K562 (cell line): Measurements from ENCODE around the gene ZNF687. TPM values are rescaled to one million over a fixed set of nuclear protein-coding genes. Genes with fewer than 3 reads are reported as not detected.

Experiments
- ETV6 ChIP-seq, 3 experiments: fragments of 150-350 bp in 1 of 3; sonication (generic) in 1 of 3; formaldehyde crosslinking in 1 of 3; IDR thresholded peaks; 2 replicates each; pipeline versions ENCODE4 v1.6.1 to v1.8.0; 2014 to 2022; ENCODE audit warnings: borderline replicate concordance in 2 of 3, low read depth in 2 of 3, antibody characterized with exemption in 1 of 3, low read length in 1 of 3, mild to moderate bottlenecking in 1 of 3, missing genetic modification reagents in 1 of 3
- ILF3 ChIP-seq: fragments of 450-650 bp; IDR thresholded peaks from 2 replicates; pipeline ENCODE4 v1.6.1; 2018; ENCODE audit warnings: antibody characterized with exemption, mild to moderate bottlenecking, moderate library complexity, borderline replicate concordance
- TCF3 ChIP-seq: sonication (generic); formaldehyde crosslinking; IDR thresholded peaks from 2 replicates; pipeline ENCODE4 v1.4.0; 2020; ENCODE audit warnings: mild to moderate bottlenecking, missing genetic modification reagents
- XRCC5 ChIP-seq: fragments of 200-400 bp; formaldehyde crosslinking; IDR thresholded peaks from 2 replicates; pipeline ENCODE4 v1.6.1; 2017; ENCODE audit warnings: low read depth, mild to moderate bottlenecking, low read length
- ZBTB1 ChIP-seq: sonication (generic); formaldehyde crosslinking; IDR thresholded peaks from 2 replicates; pipeline ENCODE4 v1.8.1; 2023; ENCODE audit warnings: missing genetic modification reagents, low read depth, mild to moderate bottlenecking, borderline replicate concordance
- polyA plus RNA-seq, 8 experiments: library from polyadenylated mRNA; depleted of rRNA in 4 of 8; stranded (reverse) in 5 of 8; unstranded in 3 of 8; fragments of >200 nt; fragmentation: Nextera tagmentation in 2 of 8; fragmentation: Illumina TruSeq in 1 of 8; extraction: Ambion mirVana in 2 of 8; extraction: Trizol in 1 of 8; gene quantifications; 2 replicates each; pipeline versions ENCODE4 v1.2.1 to v1.2.3, GENCODE V29; 2011 to 2014; ENCODE audit warnings: inconsistent platforms in 1 of 8, missing spikeins in 1 of 8
- total RNA-seq, 7 experiments: library from RNA; depleted of rRNA in 6 of 7; stranded (reverse); fragments of >200 nt in 6 of 7; fragmentation: Illumina TruSeq in 2 of 7; extraction: Trizol in 2 of 7; gene quantifications; 2 replicates each; pipeline versions ENCODE4 v1.2.1 to v1.2.3, GENCODE V29; 2011 to 2021; ENCODE audit warnings: low replicate concordance in 1 of 7
- TF ChIP-seq, protein P1 (sequence below), 2 experiments: fragments of 450-650 bp; formaldehyde crosslinking in 1 of 2; IDR thresholded peaks; 2 replicates each; pipeline versions ENCODE4 v1.4.0 to v1.6.1; 2014 to 2020; ENCODE audit warnings: mild to moderate bottlenecking in 2 of 2, borderline replicate concordance in 1 of 2, low read depth in 1 of 2
- TF ChIP-seq, protein P2 (sequence below): fragments of 450-650 bp; IDR thresholded peaks from 2 replicates; pipeline ENCODE4 v1.6.1; 2016

Gene ZNF687
- total and polyA plus RNA-seq, 9 of the 15 experiments (the other 6 are each of a cell fraction or from before 2014, with no cell fraction given) = 0.13 to 26.4 (median 10.6) TPM

DNA sequence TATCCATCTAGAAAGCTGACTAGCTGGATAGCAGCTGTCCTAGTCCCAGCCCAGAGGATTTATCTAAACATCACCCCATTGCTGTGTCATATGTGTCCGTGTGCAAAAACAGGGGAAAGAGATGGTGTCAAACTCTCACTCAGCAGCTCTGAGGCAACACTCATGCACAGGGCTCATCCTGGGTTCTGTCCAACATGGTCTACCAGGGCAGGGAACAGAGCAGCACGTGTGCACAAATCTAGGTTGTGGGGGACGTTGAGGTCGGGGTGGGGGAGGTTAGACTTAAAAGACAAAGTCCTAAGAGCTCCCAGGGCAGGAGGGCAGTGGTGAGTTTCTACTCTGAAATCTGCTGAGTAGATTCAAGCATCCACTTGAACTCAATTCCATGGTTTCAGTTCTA is 28.9 kb downstream of the ZNF687 start (continued):
- TF ChIP-seq, protein P1, sequence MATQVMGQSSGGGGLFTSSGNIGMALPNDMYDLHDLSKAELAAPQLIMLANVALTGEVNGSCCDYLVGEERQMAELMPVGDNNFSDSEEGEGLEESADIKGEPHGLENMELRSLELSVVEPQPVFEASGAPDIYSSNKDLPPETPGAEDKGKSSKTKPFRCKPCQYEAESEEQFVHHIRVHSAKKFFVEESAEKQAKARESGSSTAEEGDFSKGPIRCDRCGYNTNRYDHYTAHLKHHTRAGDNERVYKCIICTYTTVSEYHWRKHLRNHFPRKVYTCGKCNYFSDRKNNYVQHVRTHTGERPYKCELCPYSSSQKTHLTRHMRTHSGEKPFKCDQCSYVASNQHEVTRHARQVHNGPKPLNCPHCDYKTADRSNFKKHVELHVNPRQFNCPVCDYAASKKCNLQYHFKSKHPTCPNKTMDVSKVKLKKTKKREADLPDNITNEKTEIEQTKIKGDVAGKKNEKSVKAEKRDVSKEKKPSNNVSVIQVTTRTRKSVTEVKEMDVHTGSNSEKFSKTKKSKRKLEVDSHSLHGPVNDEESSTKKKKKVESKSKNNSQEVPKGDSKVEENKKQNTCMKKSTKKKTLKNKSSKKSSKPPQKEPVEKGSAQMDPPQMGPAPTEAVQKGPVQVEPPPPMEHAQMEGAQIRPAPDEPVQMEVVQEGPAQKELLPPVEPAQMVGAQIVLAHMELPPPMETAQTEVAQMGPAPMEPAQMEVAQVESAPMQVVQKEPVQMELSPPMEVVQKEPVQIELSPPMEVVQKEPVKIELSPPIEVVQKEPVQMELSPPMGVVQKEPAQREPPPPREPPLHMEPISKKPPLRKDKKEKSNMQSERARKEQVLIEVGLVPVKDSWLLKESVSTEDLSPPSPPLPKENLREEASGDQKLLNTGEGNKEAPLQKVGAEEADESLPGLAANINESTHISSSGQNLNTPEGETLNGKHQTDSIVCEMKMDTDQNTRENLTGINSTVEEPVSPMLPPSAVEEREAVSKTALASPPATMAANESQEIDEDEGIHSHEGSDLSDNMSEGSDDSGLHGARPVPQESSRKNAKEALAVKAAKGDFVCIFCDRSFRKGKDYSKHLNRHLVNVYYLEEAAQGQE (IDR thresholded peaks at IDR 0.05; ENCODE audit: borderline replicate concordance) = peak; percentile 10; the same call in 1 of the 2 replicates
- TF ChIP-seq, protein P1 (CRISPR knock-in tag; IDR thresholded peaks at IDR 0.05; ENCODE audit: low read depth) = no peak
- TF ChIP-seq, protein P2, sequence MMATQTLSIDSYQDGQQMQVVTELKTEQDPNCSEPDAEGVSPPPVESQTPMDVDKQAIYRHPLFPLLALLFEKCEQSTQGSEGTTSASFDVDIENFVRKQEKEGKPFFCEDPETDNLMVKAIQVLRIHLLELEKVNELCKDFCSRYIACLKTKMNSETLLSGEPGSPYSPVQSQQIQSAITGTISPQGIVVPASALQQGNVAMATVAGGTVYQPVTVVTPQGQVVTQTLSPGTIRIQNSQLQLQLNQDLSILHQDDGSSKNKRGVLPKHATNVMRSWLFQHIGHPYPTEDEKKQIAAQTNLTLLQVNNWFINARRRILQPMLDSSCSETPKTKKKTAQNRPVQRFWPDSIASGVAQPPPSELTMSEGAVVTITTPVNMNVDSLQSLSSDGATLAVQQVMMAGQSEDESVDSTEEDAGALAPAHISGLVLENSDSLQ = no peak
- TF ChIP-seq ZBTB1 (CRISPR knock-in tag) = no peak
- TF ChIP-seq XRCC5 = no peak
- no peak for TF ChIP-seq ETV6 (IDR thresholded peaks at IDR 0.05; ENCODE audit: borderline replicate concordance in 1 of 2, low read depth in 2 of 2, low read length in 1 of 2)
- no peak for TF ChIP-seq ETV6 (CRISPR knock-in tag; IDR thresholded peaks at IDR 0.05; ENCODE audit: borderline replicate concordance)
- TF ChIP-seq ILF3 = no peak
- 0 out of 2 replicates have a peak, but pooled peaks have one; percentile 5 for TF ChIP-seq TCF3 (CRISPR knock-in tag)
